HepG2 (cell line): ENCODE data around the gene RNASE12. TPM values are rescaled to one million over a fixed set of nuclear protein-coding genes. Genes with fewer than 3 reads are reported as not detected.

Source experiments
- ATAC-seq: fragments of 200-7000 bp; cut with Tn5 transposase; 3 replicates; pipeline ENCODE4 v1.9.1; 2020; ENCODE audit warnings: mild to moderate bottlenecking, moderate library complexity
- BruUV-seq: library from RNA; stranded (reverse); fragments of 400-500 nt; replicated peaks from 2 replicates; lab custom pipeline; 2021; lab: Mats Ljungman, UMichigan
- CTCF ChIA-PET: fragments of 300-600 bp; formaldehyde crosslinking; extraction: SDS; loops from one replicate; lab custom pipeline; 2021; ENCODE audit warnings: low total read pairs, inconsistent platforms, low intra/inter-chr PET ratio; lab: Yijun Ruan, JAX
- POLR2A ChIA-PET: fragments of 350-600 bp; sonication (Branson Sonifier 250); formaldehyde crosslinking; loops from one replicate; lab custom pipeline; 2020; ENCODE audit warnings: antibody characterized with exemption, inconsistent platforms; lab: Yijun Ruan, JAX
- DNase-seq: peaks from one replicate; pipeline ENCODE4 v3.0.0-alpha.2; 2015; ENCODE audit warnings: low spot score
- FAIRE-seq: peaks from 3 replicates; lab custom pipeline; 2011; peaks lifted over from hg19 to GRCh38; lab: Jason Lieb, UNC
- H2AFZ ChIP-seq: one replicate; pipeline ENCODE4 v1.6.1; 2011; ENCODE audit warnings: low read length, inconsistent platforms
- H3K27ac ChIP-seq: fragments of 300-600 bp; 3 replicates; pipeline ENCODE4 v1.8.0; 2011; ENCODE audit warnings: mixed run types, mild to moderate bottlenecking, mixed read lengths, low read length, inconsistent platforms; ENCODE audit not compliant: insufficient read depth; ENCODE audit errors: extremely low read length
- H3K27me3 ChIP-seq, 2 experiments: fragments of 200-600 bp in 1 of 2; 2 replicates in 1 of 2; 3 replicates in 1 of 2; pipeline versions ENCODE4 v1.6.0 to v1.8.0; 2011; ENCODE audit warnings: low read length in 2 of 2, mild to moderate bottlenecking in 2 of 2, moderate library complexity in 2 of 2, inconsistent platforms in 1 of 2; ENCODE audit not compliant: insufficient read depth in 2 of 2, control insufficient read depth in 1 of 2
- H3K36me3 ChIP-seq, 2 experiments: fragments of 200-600 bp in 1 of 2; replicated peaks in 1 of 2; 2 replicates in 1 of 2; 3 replicates in 1 of 2; pipeline versions ENCODE4 v1.5.1 to v1.8.0; 2011; ENCODE audit warnings: low read length in 2 of 2, inconsistent platforms in 1 of 2; ENCODE audit not compliant: insufficient read depth in 2 of 2, control insufficient read depth in 1 of 2
- H3K4me1 ChIP-seq: 2 replicates; pipeline ENCODE4 v1.5.1; 2012; ENCODE audit warnings: low read length, inconsistent platforms; ENCODE audit not compliant: insufficient read depth
- H3K4me2 ChIP-seq: 2 replicates; pipeline ENCODE4 v1.6.0; 2011; ENCODE audit warnings: low read depth, low read length, inconsistent platforms
- H3K4me3 ChIP-seq, 3 experiments: fragments of 200-600 bp in 1 of 3; sonication (generic), shearing (Covaris generic) in 1 of 3; replicated peaks in 1 of 3; 2 replicates each; pipeline ENCODE4 v1.5.1; 2011 to 2016; ENCODE audit warnings: low read length in 3 of 3, inconsistent platforms in 2 of 3, low read depth in 2 of 3, mild to moderate bottlenecking in 2 of 3, control low read depth in 1 of 3, mixed read lengths in 1 of 3; ENCODE audit not compliant: insufficient read depth in 1 of 3
- H3K79me2 ChIP-seq: one replicate; pipeline ENCODE4 v1.6.1; 2011; ENCODE audit warnings: low read length, inconsistent platforms; ENCODE audit not compliant: insufficient read depth
- H3K9ac ChIP-seq: 2 replicates; pipeline ENCODE4 v1.6.0; 2011; ENCODE audit warnings: mild to moderate bottlenecking, low read depth, low read length, inconsistent platforms; ENCODE audit not compliant: insufficient read depth
- H3K9me3 ChIP-seq: 2 replicates; pipeline ENCODE4 v1.5.1; 2012; ENCODE audit warnings: mild to moderate bottlenecking, low read length
- H4K20me1 ChIP-seq: 2 replicates; pipeline ENCODE4 v1.6.0; 2011; ENCODE audit warnings: inconsistent platforms, mild to moderate bottlenecking, low read length, moderate library complexity; ENCODE audit not compliant: insufficient read depth
- MIER2 ChIP-seq: IDR thresholded peaks from 2 replicates; pipeline ENCODE4 v1.6.1; 2016; ENCODE audit warnings: missing biosample characterization, missing genetic modification reagents
- NAIF1 ChIP-seq: sonication (generic); formaldehyde crosslinking; IDR thresholded peaks from 2 replicates; pipeline ENCODE4 v1.5.0; 2020; ENCODE audit warnings: mild to moderate bottlenecking, missing genetic modification reagents, borderline replicate concordance
- WGBS: methylation state at CpG from one replicate; pipeline ENCODE4 v1.1.6; 2017; ENCODE audit warnings: low lambda C conversion rate; 5-methylcytosine and 5-hydroxymethylcytosine counted together
- in situ Hi-C: cut with HindIII; loops from 2 replicates; pipeline ENCODE4 v1.10.0; 2017; ENCODE audit warnings: low pct_unique_long_range_greater_than_20kb; ENCODE audit not compliant: extremely low pct_ligation_motif_present
- intact Hi-C: fragments of 100-400 bp; cut with micrococcal nuclease; formaldehyde crosslinking; loops from one replicate; pipeline ENCODE4 v1.10.0; 2022; ENCODE audit not compliant: unreplicated experiment
- polyA plus RNA-seq, 8 experiments: library from polyadenylated mRNA; depleted of rRNA in 3 of 8; stranded (reverse) in 7 of 8; unstranded in 1 of 8; fragments of >200 nt; fragmentation: Illumina TruSeq in 4 of 8; extraction: Trizol in 4 of 8; gene quantifications; 2 replicates each; pipeline versions ENCODE4 v1.2.1 to v1.2.3, GENCODE V29; 2011 to 2016; ENCODE audit warnings: low read depth in 4 of 8, missing spikeins in 1 of 8, mixed read lengths in 1 of 8; ENCODE audit not compliant: insufficient read depth in 1 of 8
- total RNA-seq, 5 experiments: library from RNA; depleted of rRNA; stranded (reverse); fragments of >200 nt; fragmentation: Illumina TruSeq; extraction: Trizol; gene quantifications; 2 replicates each; pipeline ENCODE4 v1.2.3, GENCODE V29; 2016; ENCODE audit warnings: low read depth in 1 of 5
- TF ChIP-seq, protein P1 (sequence below), 2 experiments: IDR thresholded peaks; 2 replicates each; pipeline ENCODE4 v1.6.1; 2011 to 2012; ENCODE audit warnings: low read length in 2 of 2, borderline replicate concordance in 1 of 2, low read depth in 1 of 2, mild to moderate bottlenecking in 1 of 2, moderate library complexity in 1 of 2

Gene RNASE12
- total and polyA plus RNA-seq, 2 of the 13 experiments (the other 11 are each of a cell fraction or from before 2014, with no cell fraction given), result not detected

DNA sequence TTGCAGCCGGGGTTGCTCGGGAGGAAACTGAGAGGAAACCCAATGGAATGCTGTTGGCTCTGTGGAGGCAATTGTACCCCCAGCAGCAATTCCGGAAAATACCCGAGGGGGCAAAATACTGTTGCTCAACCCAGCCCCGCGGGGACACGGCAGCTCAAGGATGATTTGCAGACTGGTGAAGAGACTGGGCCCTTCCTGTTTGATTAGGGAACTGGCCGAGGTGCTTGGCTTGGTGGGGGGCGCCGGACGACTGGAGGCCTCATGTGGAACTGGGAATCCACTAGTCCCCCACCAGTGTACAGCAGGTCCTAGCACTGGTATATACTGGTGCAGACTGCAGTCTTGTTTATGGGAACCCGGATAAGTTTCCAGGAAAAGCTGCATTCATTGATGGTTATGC is 10.3 kb upstream of the RNASE12 start:
- in situ Hi-C loops, result loop anchor here (25.0 kb wide), 1 partner anchor 139 kb away; the partner anchor contains the start of genes APEX1, OSGEP, PIP4P1 and PNP

More for the DNA sequence above, 10.3 kb upstream of the RNASE12 start:
- no peaks in the 10 kb centered on the region for H3K9me3 ChIP-seq
- TF ChIP-seq, protein P1, sequence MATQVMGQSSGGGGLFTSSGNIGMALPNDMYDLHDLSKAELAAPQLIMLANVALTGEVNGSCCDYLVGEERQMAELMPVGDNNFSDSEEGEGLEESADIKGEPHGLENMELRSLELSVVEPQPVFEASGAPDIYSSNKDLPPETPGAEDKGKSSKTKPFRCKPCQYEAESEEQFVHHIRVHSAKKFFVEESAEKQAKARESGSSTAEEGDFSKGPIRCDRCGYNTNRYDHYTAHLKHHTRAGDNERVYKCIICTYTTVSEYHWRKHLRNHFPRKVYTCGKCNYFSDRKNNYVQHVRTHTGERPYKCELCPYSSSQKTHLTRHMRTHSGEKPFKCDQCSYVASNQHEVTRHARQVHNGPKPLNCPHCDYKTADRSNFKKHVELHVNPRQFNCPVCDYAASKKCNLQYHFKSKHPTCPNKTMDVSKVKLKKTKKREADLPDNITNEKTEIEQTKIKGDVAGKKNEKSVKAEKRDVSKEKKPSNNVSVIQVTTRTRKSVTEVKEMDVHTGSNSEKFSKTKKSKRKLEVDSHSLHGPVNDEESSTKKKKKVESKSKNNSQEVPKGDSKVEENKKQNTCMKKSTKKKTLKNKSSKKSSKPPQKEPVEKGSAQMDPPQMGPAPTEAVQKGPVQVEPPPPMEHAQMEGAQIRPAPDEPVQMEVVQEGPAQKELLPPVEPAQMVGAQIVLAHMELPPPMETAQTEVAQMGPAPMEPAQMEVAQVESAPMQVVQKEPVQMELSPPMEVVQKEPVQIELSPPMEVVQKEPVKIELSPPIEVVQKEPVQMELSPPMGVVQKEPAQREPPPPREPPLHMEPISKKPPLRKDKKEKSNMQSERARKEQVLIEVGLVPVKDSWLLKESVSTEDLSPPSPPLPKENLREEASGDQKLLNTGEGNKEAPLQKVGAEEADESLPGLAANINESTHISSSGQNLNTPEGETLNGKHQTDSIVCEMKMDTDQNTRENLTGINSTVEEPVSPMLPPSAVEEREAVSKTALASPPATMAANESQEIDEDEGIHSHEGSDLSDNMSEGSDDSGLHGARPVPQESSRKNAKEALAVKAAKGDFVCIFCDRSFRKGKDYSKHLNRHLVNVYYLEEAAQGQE (IDR thresholded peaks at IDR 0.05; ENCODE audit: borderline replicate concordance in 1 of 2, low read depth in 1 of 2, low read length in 2 of 2), result peak in 1 of 2 experiments; percentile 71; a peak in 3 of 4 replicates
- TF ChIP-seq MIER2 (CRISPR knock-in tag) (0 out of 2 replicates have a peak, but pooled peaks have one; percentile 35), NAIF1 (CRISPR knock-in tag) (no peak)
- no peak overlapping the region for H3K9ac ChIP-seq
- no TSS peak for BruUV-seq
- 20% methylated on average over 8 of the region's 12 CpGs for WGBS
- peaks cover 0 to 3% of the 10 kb centered on the region in 2 experiments; a peak in 2 of 5 replicates for H3K27me3 ChIP-seq
- H4K20me1 ChIP-seq, result no peaks in the 10 kb centered on the region
- H3K27ac ChIP-seq, result no peak overlapping the region
- DNase-seq (no peak), ATAC-seq (no peak), FAIRE-seq (no peak)
- intact Hi-C loops, result no loop called here
- peak overlapping the region; percentile 59 for H3K4me2 ChIP-seq
- peaks cover 14% of the 10 kb centered on the region for H3K4me1 ChIP-seq
- ChIA-PET POLR2A (no interaction called here), CTCF (no interaction called here)
- no peaks in the 10 kb centered on the region for H3K36me3 ChIP-seq
- no peaks in the 10 kb centered on the region for H3K79me2 ChIP-seq
- peak overlapping the region in 1 of 3 experiments; percentile 26; a peak in 1 of 6 replicates for H3K4me3 ChIP-seq
- no peak overlapping the region for H2AFZ ChIP-seq
